GM19193 (cell line): ENCODE data around the gene CUX1.
A peak's percentile ranks its signal among the peaks of the same experiment; 100 is the strongest.

ENCODE experiments used
- POLR2A ChIP-seq: IDR thresholded peaks from 4 replicates; pipeline ENCODE4 v1.6.1; 2011; ENCODE audit not compliant: insufficient read depth, insufficient read length; ENCODE audit errors: extremely low read depth

The CUX1 gene

GRCh38 chr7:101854084-101854865 lies 36.8 kb downstream of the CUX1 start:
- TF ChIP-seq POLR2A: no peak

GRCh38 chr7:101856473-101857357 lies 39.3 kb downstream of the CUX1 start:
- peak; percentile 33 for TF ChIP-seq POLR2A

DNA sequence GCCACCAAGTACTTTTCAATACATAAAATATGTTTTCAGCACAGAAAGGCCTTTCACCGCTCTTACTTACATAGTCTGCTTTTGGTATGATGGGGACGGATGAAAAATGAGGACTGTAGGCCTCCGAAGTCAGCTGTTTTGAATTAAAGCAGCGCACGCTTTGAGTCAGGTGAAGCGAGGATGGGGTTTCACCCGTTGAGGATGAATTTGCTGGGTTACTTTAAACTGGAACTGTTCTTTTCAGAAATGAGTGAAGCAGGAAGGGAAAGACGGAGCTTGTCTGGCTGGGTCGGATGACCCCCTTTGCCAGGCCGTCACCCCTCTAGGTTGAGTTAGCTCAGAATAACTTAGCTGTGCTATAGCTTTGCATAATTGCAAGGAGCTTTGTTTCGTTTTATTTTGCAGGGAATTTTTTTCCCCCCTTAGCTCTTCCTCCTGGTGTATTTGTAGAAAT lies 40.0 kb downstream of the CUX1 start:
- TF ChIP-seq POLR2A: no peak

DNA sequence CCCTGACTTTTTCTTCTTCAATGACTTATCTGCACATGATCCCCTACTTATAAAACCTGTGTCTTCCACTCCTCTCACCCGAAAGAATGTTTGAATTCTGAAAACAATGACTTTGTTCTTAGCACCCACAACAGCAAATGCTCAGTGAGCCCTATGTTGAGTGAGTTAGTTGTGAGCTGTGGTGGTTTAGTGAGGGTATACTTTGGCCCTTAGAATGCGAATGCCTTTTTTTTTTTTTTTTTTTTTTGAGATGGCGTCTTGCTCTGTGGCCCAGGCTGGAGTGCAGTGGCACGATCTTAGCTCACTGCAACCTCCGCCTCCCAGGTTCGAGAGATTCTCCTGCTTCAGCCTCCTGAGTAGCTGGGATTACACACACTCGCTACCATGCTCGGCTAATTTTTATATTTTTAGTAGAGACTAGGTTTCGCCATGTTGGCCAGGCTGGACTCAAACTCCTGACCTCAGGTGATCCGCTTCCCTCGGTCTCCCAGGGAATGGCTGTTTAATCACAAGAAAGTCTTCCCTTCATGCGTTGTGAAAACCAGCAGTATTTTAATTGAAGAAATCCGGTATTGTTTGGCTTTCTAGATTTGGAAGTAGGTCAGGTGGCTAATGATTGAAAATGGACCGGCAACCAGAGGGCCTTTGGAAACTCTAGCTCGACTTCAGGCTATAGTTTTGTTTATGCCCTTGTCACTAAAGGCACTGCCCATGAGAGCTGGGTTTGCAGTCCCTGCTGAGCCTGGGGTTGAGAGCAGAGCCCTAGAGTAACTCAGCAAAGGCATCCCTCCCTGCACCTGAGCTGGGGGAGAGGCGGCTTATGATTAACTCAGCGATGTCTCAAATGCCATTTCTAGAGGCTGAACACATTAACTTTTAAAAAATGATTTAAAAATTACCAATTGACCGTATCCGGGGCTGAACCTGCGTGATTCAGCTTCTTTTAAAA lies 41.3 kb downstream of the CUX1 start:
- TF ChIP-seq POLR2A: no peak

- TF ChIP-seq POLR2A: no peak
Observed at GRCh38 chr7:101859411-101860106, 42.1 kb downstream of the CUX1 start.

- TF ChIP-seq POLR2A: no peak
Observed at GRCh38 chr7:101860316-101861217, 43.1 kb downstream of the CUX1 start.

DNA sequence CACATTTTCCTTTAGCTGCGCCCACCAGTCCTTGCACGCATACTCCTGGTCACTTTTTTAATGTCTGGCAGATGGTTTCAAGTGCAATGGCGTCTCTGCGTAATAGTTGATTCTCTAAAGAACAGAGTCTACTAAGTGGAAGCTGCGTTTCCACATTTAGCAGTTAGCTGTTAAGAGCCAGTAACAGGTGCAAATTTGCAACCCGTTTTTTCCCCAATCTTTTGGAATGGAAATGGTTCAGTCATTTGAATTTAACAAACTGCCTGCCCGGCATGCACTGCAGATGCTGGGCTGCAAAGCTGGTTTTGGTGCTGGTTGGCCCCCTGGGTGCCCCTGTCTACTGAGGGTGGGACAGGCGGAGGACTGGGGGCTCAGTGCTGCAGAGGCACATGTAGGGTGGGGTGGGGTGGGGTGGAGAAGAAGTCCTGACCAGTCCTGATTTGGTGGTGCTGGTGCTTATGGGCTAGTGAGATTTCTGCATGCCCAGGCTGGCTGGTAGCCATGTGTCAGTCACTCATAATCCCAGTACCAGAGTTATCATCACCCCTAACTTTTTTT lies 43.9 kb downstream of the CUX1 start:
- no peak for TF ChIP-seq POLR2A

DNA sequence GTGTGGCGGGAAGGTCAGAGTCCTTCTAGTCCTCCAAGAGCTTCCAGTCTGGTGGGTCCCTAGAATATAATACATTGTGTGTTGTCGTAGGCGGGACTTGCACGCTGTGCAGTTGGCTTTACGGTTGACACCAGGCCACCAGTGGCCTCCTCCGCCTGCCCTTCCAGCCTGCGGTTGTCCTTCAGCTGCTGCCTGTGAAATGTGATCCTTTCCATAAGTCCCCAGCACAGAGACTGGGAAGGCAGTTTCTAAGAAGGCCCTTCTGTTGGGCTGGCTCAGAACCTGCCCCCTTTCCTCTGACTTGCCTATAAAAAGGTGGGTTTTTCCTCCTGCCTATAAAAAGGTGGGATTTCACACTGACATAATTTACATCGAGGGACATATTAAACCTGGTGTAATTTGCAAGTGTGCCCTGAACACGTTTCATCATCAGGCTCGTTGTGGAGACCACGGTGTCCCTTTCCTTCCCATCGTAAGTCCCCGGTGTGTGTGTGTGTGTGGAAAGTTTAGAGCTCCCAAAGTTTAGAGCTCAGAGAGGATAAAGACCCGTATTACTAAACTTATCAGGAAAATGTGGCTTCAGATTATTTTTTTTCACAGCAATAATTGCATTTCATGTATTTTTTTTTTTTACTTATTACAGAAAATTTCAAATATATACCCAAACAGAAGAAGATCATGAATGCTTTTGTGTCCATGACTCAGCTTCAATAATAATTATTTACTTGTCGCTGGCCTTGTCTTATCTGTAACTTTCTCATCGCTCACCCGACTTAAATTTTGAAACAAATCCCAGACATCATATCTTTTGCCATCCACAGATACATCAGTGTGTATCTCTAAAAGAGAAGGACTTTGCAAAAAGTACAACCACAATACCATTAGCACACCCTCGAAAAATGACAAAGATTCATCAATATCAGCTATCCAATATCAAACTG lies 45.1 kb downstream of the CUX1 start:
- TF ChIP-seq POLR2A: no peak

DNA sequence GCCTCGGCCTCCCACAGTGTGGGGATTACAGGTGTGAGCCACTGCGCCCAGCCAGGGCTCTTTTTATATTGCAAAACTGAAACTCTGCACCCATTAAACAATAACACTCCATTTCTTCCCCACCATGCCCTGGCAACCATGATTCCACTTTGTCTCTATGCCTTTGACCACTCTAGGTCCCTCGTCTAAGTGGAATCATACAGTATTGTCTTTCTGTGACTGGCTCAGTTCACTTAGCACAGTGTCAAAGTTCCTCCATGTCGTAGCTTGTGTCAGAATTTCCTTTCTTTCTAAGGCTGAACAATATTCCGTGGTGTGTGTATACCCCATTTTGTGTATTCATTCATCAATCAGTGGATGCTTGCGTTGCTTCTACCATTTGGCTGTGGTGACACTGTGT lies 46.2 kb downstream of the CUX1 start:
- TF ChIP-seq POLR2A: no peak

DNA sequence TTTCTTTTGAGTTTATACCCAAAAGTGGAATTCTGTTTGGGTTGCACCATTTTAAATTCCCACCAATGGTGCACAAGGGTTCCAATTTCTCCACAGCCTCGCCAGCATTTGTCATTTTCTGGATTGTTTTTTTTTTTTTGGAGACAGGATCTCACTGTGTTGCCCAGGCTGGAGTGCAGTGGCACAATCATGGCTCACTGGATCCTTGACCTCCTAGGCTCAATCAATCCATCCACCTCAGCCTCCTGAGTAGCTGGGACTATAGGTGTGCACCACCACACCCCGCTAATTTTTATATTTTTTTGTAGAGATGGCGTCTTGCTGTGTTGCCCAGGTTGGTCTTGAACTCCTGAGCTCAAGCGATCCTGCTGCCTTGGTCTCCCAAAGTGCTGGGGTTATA lies 46.6 kb downstream of the CUX1 start:
- no peak for TF ChIP-seq POLR2A

GRCh38 chr7:101865031-101865430 lies 47.6 kb downstream of the CUX1 start:
- TF ChIP-seq POLR2A: no peak

- TF ChIP-seq POLR2A: no peak
Observed at GRCh38 chr7:101865455-101865854, 48.0 kb downstream of the CUX1 start.
